CD4-positive, alpha-beta T cell treated with Interleukin-21 for 1 hour (primary cell): ENCODE measurements around the gene PVR.
"Not testable (repeated sequence)": the region's sequence is repeated elsewhere in the genome, so short reads cannot be mapped to it uniquely, and the experiment has no call there.

Experiments used
- DNase-seq: peaks from one replicate; pipeline ENCODE4 v3.0.0-alpha.2; 2020

PVR gene

DNA sequence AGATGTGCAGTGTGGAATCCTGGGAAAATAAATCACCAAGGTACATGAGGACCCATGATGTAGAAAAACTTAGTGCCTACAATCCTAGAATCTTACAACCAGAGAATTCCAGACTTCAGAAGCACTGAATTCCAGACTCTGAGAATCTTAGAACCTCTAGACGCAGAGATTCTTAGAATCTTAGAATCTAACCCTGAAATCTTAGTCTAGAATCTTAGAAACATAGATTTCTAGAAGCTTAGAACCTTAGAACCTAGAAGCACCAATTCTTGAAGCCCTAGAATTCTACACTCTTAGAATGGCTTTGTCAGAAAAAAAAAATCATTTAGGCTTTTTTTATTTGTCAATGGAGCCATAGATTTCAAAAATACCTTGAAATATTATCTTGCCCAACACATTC is 61.3 kb downstream of the PVR start:
- no peak for DNase-seq

DNA sequence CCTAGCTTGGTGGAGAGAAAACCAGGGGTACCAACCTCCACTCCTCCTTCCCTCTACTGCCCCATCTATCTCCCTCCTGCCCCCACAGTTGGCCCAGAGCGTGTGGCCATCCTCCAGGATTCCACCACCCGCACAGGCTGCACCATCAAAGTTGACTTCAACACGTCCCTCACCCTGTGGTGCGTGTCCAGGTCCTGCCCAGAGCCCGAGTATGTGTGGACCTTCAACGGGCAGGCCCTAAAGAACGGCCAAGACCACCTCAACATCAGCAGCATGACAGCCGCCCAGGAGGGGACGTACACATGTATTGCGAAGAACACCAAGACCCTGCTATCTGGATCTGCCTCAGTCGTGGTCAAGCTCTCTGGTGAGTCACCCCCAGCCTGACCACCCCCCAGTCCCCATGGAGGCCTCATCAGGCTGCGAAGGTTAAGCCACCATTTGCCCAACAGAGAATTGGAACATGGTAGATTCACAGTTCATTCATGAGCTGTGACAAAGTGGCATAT is 61.8 kb downstream of the PVR start:
- no peak for DNase-seq

DNA sequence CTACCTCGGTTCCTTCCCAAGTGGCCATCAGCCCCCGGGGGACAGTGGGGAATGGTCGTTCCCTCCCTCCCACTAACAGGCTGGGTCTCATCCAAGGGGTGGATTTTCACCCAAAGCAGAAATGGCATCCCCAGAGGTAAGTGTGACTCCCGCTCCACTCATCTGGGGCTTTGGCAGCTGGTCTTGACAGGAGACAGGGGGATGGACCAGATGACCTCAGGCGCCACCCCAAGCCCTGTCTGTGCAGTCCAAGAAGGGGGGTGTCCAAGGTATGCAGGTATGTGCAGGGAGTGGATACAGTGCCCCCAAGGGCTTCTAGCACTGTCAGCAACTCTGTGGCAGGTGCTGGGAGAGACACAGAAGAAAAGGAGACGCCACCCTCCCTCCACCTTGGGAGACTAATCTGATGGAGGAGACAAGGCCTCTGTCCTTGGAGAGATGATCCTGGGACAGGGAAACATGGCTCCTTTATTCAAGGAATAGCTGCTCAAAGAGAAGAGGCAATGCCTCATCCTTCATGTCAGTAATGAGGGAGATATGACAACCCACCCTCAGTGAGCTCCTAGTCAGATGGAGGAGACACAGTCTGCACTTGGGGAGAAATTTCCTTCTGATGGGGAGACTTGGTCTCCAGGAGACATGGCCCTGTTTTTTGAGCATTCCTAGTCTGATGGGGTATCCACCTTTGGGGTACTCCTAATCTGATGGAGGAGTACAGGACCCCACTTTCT is 63.0 kb downstream of the PVR start:
- no peak for DNase-seq

DNA sequence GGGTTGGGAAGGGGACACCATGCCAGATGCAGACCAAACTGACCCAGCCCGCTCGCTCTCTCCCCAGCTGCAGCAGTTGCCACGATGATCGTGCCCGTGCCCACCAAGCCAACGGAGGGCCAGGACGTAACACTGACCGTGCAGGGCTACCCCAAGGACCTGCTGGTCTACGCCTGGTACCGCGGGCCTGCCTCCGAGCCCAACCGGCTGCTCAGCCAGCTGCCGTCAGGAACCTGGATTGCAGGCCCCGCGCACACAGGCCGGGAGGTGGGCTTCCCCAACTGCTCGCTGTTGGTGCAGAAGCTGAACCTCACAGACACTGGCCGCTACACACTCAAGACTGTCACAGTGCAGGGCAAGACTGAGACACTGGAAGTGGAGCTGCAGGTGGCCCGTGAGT is 64.1 kb downstream of the PVR start:
- no peak for DNase-seq

DNA sequence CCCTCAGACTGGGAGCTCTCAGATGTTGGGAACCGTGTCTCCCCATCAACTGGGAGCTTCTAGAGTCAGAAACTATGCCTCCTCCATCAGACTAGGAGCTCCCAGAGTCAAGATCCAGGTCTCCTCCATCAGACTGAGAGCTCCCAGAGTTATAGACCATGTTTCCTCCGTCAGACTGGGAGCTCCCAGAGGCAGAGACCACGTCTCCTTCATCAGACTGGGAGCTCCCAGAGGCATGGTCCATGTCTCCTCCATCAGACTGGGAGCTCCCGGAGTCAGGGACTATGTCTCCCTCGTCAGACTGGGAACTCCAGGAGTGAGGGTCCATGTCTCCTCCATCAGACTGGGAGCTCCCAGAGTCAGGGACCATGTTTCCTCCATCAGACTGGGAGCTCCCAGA is 65.2 kb downstream of the PVR start:
- no peak for DNase-seq

DNA sequence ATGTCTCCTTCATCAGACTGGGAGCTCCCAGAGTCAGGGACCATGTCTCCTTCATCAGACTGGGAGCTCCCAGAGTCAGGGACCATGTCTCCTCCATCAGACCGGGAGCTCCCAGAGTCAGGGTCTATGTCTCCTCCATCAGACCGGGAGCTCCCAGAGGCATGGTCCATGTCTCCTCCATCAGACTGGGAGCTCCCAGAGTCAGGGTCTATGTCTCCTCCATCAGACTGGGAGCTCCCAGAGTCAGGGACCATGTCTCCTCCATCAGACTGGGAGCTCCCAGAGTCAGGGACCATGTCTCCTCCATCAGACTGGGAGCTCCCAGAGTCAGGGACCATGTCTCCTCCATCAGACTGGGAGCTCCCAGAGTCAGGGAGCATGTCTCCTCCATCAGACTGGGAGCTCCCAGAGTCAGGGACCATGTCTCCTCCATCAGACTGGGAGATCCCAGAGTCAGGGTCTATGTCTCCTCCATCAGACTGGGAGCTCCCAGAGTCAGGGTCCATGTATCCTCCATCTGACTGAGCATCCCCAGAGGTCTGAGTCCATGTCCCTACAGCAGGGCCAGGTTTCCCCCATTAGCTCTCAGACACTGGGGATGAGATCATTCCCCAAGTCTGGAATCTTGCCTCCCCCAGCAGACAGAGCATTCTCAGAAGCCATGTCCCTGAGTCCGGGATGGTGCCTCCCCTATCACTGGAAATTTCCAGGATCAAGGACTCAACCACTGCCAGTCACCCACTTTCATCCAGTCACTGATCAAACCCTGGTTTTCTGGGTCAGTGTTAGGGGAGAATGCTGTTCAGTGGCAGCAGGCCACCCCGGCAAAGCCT is 65.9 kb downstream of the PVR start:
- DNase-seq: not testable (repeated sequence)

DNA sequence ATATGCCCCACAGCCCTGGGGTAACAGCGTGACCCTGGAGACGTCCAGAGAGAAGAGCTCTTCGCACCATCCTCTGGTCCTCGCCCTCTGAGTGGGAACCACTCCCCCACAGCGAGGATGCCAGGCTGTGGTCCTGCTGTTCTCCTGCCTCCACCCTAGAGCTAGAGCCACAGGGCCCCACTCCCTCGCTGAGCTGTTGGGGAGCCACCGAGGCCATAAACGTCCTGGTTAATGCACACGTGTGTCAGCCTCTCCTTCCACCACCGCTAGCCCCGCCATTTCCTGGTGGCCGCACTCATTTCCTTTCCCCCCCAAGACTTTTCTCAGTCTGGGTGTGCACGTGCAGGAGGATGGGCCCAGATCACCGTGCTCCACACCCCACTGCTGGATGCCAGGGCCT is 66.8 kb downstream of the PVR start:
- DNase-seq: no peak

DNA sequence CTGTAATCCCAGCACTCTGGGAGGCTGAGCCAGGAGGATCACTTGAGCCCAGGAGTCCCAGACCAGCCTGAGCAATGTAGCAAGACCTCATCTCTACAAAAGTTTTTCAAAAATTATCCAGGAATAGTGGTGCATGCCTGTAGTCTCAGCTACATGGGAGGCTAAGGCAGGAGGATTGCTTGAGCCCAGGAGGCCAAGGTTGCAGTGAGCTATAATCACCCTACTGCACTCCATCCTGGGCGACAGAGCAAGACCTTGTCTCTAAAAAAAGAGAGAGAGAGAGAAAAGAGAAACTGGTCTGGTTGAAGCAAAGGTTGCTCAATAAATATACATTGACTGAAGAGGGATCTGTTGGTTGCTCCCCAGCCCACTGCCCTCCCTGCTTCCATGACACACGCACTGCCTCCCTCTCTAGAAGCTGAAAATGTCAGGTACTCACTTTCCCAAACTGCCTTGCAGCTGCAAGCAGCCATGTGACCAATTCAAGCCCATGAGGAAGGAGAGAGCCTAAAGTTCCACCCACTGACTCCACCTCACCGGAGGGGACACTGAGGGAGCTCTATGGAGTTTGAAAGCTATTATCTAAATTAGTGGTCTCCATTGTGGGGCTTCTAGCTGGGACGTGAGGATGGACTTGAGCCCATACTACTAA is 69.3 kb downstream of the PVR start:
- no peak for DNase-seq
